K562 (cell line): ENCODE data around the gene ATF4. TPM values are rescaled to one million over a fixed set of nuclear protein-coding genes. Genes with fewer than 3 reads are reported as not detected.

ENCODE experiments used
- BCOR ChIP-seq: fragments of 450-650 bp; IDR thresholded peaks from 2 replicates; pipeline ENCODE4 v1.6.1; 2016
- HMGN3 ChIP-seq: IDR thresholded peaks from 2 replicates; pipeline ENCODE4 v1.6.1; 2011; ENCODE audit warnings: borderline replicate concordance, low read depth, mild to moderate bottlenecking, mixed read lengths, low read length; ENCODE audit not compliant: insufficient read length; ENCODE audit errors: extremely low read depth
- KAT8 ChIP-seq: fragments of 450-650 bp; IDR thresholded peaks from 2 replicates; pipeline ENCODE4 v1.6.1; 2016; ENCODE audit warnings: low read depth, mild to moderate bottlenecking
- KDM1A ChIP-seq, 2 experiments: fragments of 450-650 bp; IDR thresholded peaks; 2 replicates each; pipeline ENCODE4 v1.6.1; 2016; ENCODE audit warnings: mild to moderate bottlenecking in 2 of 2
- SMAD4 ChIP-seq: fragments of 250-450 bp; sonication (Bioruptor Pico); conservative IDR thresholded peaks from 2 replicates; pipeline ENCODE4 v1.8.0; 2021; ENCODE audit warnings: inconsistent platforms, mild to moderate bottlenecking, moderate library complexity
- STAT5A ChIP-seq: IDR thresholded peaks from 2 replicates; pipeline ENCODE4 v1.6.1; 2012; ENCODE audit warnings: low read length, inconsistent platforms, borderline replicate concordance
- TBP ChIP-seq: optimal IDR thresholded peaks from 2 replicates; pipeline ENCODE3; 2011; ENCODE audit warnings: low read depth, low read length, improper control_type of control experiment
- ZFX ChIP-seq: sonication (generic); formaldehyde crosslinking; IDR thresholded peaks from 2 replicates; pipeline ENCODE4 v1.8.0; 2022; ENCODE audit warnings: mild to moderate bottlenecking, missing genetic modification reagents, moderate library complexity
- ZNF217 ChIP-seq: sonication (generic); formaldehyde crosslinking; IDR thresholded peaks from 2 replicates; pipeline ENCODE4 v1.8.0; 2022; ENCODE audit warnings: mild to moderate bottlenecking, missing genetic modification reagents
- polyA plus RNA-seq, 8 experiments: library from polyadenylated mRNA; depleted of rRNA in 4 of 8; stranded (reverse) in 5 of 8; unstranded in 3 of 8; fragments of >200 nt; fragmentation: Nextera tagmentation in 2 of 8; fragmentation: Illumina TruSeq in 1 of 8; extraction: Ambion mirVana in 2 of 8; extraction: Trizol in 1 of 8; gene quantifications; 2 replicates each; pipeline versions ENCODE4 v1.2.1 to v1.2.3, GENCODE V29; 2011 to 2014; ENCODE audit warnings: inconsistent platforms in 1 of 8, missing spikeins in 1 of 8
- total RNA-seq, 7 experiments: library from RNA; depleted of rRNA in 6 of 7; stranded (reverse); fragments of >200 nt in 6 of 7; fragmentation: Illumina TruSeq in 2 of 7; extraction: Trizol in 2 of 7; gene quantifications; 2 replicates each; pipeline versions ENCODE4 v1.2.1 to v1.2.3, GENCODE V29; 2011 to 2021; ENCODE audit warnings: low replicate concordance in 1 of 7
- TF ChIP-seq, protein P1 (sequence below): fragments of 450-650 bp; formaldehyde crosslinking; IDR thresholded peaks from 2 replicates; pipeline ENCODE4 v1.4.0; 2020; ENCODE audit warnings: mild to moderate bottlenecking, moderate library complexity
- TF ChIP-seq, protein P2 (sequence below): fragments of 200-800 bp; sonication (Bioruptor generic); IDR thresholded peaks from 2 replicates; pipeline ENCODE4 v1.6.1; 2017; ENCODE audit warnings: missing genetic modification characterization, missing compliant biosample characterization
- TF ChIP-seq, protein P3 (sequence below): fragments of 250-450 bp; sonication (Bioruptor Pico); IDR thresholded peaks from 2 replicates; pipeline ENCODE4 v1.5.0; 2021; ENCODE audit warnings: mild to moderate bottlenecking, moderate library complexity

ATF4 gene
- total and polyA plus RNA-seq, 9 of the 15 experiments (the other 6 are each of a cell fraction or from before 2014, with no cell fraction given), result 93.1 to 723 (median 355) TPM

GRCh38 chr22:39556970-39557841 is 36.8 kb downstream of the ATF4 start (continued):
- TF ChIP-seq, protein P1, sequence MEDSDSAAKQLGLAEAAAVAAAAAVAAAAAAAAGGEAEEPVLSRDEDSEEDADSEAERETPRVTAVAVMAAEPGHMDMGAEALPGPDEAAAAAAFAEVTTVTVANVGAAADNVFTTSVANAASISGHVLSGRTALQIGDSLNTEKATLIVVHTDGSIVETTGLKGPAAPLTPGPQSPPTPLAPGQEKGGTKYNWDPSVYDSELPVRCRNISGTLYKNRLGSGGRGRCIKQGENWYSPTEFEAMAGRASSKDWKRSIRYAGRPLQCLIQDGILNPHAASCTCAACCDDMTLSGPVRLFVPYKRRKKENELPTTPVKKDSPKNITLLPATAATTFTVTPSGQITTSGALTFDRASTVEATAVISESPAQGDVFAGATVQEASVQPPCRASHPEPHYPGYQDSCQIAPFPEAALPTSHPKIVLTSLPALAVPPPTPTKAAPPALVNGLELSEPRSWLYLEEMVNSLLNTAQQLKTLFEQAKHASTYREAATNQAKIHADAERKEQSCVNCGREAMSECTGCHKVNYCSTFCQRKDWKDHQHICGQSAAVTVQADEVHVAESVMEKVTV (CRISPR knock-in tag), result 0 out of 2 replicates have a peak, but pooled peaks have one; percentile 31
- TF ChIP-seq ZNF217 (CRISPR knock-in tag), result no peak
- TF ChIP-seq STAT5A, result no peak
- TF ChIP-seq TBP, result no peak
- TF ChIP-seq ZFX (CRISPR knock-in tag), result no peak
- TF ChIP-seq SMAD4, result peak; percentile 61
- TF ChIP-seq, protein P2, sequence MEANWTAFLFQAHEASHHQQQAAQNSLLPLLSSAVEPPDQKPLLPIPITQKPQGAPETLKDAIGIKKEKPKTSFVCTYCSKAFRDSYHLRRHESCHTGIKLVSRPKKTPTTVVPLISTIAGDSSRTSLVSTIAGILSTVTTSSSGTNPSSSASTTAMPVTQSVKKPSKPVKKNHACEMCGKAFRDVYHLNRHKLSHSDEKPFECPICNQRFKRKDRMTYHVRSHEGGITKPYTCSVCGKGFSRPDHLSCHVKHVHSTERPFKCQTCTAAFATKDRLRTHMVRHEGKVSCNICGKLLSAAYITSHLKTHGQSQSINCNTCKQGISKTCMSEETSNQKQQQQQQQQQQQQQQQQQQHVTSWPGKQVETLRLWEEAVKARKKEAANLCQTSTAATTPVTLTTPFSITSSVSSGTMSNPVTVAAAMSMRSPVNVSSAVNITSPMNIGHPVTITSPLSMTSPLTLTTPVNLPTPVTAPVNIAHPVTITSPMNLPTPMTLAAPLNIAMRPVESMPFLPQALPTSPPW, result peak; percentile 56
- no peak for TF ChIP-seq HMGN3
- TF ChIP-seq KDM1A (IDR thresholded peaks at IDR 0.05), result no peak
- no peak for TF ChIP-seq BCOR
- TF ChIP-seq, protein P3, sequence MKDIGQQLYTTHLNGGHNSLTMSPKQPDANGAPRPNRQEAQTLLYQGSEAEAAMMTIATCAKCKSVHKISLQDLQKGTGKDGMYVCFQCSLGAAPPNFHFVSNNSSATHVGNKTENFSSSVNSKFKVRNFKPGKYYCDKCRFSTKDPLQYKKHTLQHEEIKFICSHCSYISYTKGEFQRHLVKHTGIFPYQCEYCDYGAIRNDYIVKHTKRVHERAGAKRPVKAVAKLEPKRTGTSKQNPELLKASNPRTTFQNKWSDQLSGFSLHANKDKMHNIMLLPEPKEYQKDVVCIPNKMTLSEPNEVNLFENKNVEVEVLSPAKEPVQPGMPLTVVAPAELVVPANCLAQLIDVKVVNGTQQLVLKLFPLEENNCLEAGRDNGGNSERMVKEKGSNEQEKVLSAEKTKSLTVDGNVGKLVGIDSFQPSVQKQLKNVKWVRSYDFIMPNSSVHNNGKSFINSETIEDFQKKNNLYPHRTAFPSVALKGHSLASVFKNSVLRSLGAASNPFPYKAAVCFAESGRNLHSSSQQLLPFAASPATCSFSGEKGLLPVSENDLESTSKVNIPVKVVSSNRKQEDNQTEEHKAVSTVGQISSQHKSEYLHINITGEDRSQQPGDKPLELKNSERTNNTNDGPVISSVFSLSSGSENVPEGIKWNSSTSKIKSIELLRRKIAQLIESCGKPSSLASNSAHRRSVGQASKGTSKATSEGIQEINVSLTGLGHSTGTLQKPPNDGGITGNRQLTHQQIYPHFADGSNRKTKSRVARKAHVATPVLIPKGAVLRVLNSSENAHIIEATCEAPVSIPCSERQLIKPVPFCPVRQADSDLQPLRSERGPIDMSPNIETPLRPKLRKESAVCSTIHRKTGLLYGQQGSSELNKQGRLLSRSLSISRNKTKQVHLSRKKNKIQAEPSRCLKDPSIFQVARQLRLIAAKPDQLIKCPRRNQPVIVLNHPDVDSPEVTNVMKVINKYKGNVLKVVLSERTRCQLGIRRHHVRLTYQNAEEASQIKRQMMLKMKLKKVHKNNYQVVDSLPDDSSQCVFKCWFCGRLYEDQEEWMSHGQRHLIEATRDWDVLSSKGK (CRISPR knock-in tag), result no peak
- TF ChIP-seq KAT8, result no peak
